ENCODE measurements around the gene ZNF346.

DNA sequence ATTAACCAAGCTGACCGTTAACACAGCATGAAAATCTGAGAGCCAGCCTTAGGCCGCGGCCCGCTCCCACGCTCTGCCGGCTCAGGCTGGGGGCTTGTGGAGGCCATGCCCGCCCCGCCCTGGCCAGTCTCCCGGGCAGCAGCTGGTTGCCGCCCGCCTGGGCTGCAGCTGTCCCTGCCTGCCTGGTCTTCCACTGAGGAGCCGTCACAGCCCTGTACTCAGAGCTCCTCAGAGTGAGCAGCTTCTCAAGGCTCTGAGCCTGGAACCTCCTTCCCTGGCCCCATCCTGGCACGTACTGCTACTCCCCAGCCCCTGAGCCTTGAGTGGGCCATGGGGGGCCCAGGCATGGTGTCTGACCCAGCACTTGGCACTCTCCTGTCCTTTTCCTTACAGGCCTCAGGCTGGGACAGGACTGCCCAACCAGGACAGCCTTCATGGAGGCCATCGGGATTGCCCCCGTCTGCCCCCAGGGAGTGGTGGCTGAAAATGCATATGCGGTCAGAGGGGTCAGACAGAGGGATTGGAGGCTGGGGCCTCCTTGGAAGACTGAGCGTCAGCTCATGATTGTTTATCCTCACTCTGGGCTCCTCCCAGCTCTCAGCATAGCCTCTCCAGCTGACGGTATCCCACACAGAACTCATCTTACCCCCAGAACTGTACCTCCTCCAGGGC, 76.1 kb downstream of the ZNF346 start:
- TF ChIP-seq, protein P1, sequence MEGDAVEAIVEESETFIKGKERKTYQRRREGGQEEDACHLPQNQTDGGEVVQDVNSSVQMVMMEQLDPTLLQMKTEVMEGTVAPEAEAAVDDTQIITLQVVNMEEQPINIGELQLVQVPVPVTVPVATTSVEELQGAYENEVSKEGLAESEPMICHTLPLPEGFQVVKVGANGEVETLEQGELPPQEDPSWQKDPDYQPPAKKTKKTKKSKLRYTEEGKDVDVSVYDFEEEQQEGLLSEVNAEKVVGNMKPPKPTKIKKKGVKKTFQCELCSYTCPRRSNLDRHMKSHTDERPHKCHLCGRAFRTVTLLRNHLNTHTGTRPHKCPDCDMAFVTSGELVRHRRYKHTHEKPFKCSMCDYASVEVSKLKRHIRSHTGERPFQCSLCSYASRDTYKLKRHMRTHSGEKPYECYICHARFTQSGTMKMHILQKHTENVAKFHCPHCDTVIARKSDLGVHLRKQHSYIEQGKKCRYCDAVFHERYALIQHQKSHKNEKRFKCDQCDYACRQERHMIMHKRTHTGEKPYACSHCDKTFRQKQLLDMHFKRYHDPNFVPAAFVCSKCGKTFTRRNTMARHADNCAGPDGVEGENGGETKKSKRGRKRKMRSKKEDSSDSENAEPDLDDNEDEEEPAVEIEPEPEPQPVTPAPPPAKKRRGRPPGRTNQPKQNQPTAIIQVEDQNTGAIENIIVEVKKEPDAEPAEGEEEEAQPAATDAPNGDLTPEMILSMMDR (IDR thresholded peaks at IDR 0.05 in 8 of 11, conservative IDR thresholded peaks at IDR 0.05 in 3 of 11): no peak
- no peak for TF ChIP-seq POLR2A (IDR thresholded peaks at IDR 0.05)
- TF ChIP-seq POLR2AphosphoS5 (IDR thresholded peaks at IDR 0.05): peak; percentile 24 to 84 (median 75)

Measured in spleen (tissue), 7 donors.